Pancreas (tissue), 10 donors: ENCODE measurements around the gene PTPRG. TPM values are rescaled to one million over a fixed set of nuclear protein-coding genes. Genes with fewer than 3 reads are reported as not detected.

Experiments
- ATAC-seq, 4 donors: fragments of 200-7000 bp; cut with Tn5 transposase; one replicate each; pipeline versions ENCODE4 v1.8.0 to v1.9.1; 2020; ENCODE audit warnings: mild to moderate bottlenecking in 4 of 4, moderate library complexity in 4 of 4
- DNase-seq, 6 donors: peaks; one replicate each; pipeline ENCODE4 v3.0.0-alpha.2; 2020
- FAIRE-seq: peaks from 2 replicates; lab custom pipeline; 2012; peaks lifted over from hg19 to GRCh38; lab: Jason Lieb, UNC
- H3K27ac ChIP-seq, 4 donors: fragments of 200-600 bp; sonication (generic); 1 replicate in 3 of 4; 2 replicates in 1 of 4; pipeline versions ENCODE4 v1.5.0 to v1.8.0; 2020
- H3K27me3 ChIP-seq, 4 donors: fragments of 200-600 bp; one replicate each; pipeline ENCODE4 v1.8.0; 2021
- H3K36me3 ChIP-seq, 3 donors: fragments of 200-600 bp; sonication (generic) in 1 of 3; one replicate each; pipeline versions ENCODE4 v1.5.0 to v1.8.0; 2020 to 2021
- H3K4me1 ChIP-seq, 3 donors: fragments of 200-600 bp; one replicate each; pipeline ENCODE4 v1.8.0; 2021
- H3K4me3 ChIP-seq, 4 donors: fragments of 200-600 bp; sonication (generic) in 2 of 4; one replicate each; pipeline versions ENCODE4 v1.5.0 to v1.8.0; 2020 to 2021
- H3K9me3 ChIP-seq, 4 donors: fragments of 200-600 bp; one replicate each; pipeline ENCODE4 v1.8.0; 2021
- CTCF ChIP-seq, 4 donors: fragments of 200-600 bp; sonication (generic) in 3 of 4; IDR thresholded peaks; one replicate each; pipeline versions ENCODE4 v1.5.0 to v1.8.0; 2021; ENCODE audit warnings: antibody characterized with exemption in 4 of 4
- WGBS, 2 donors: extraction: QIAGEN DNeasy Blood & Tissue Kit; methylation state at CpG; one replicate each; pipeline ENCODE4 v1.1.7; 2013; 5-methylcytosine and 5-hydroxymethylcytosine counted together
- intact Hi-C, 3 donors: fragments of 100-400 bp; cut with DNase I; formaldehyde crosslinking; loops; one replicate each; pipeline versions ENCODE4 v1.11.1 to v1.14.2; 2022
- polyA plus RNA-seq, 2 donors: library from polyadenylated mRNA; stranded (reverse); fragments of 200-250 nt; gene quantifications; one replicate each; pipeline ENCODE4 v1.2.3, GENCODE V29; 2013
- total RNA-seq, 6 donors: library from RNA; stranded (reverse); fragmentation: NEBNext Ultra II Directional in 4 of 6; extraction: Animal tissue kit (Norgen Biotek cat#: 25700) in 4 of 6; gene quantifications; one replicate each; pipeline versions ENCODE4 v1.2.1 to v1.2.4, GENCODE V29; 2021 to 2023
- donor health status: healthy with polysubstance abuse.
- donor health status: DM: no; HTN: no; CAD: no; lungs with moderate emphysema.
- donor health status: DM: no; HTN: no; CAD: no.
- donor health status: control.
- donor health status: control.
- donor health status: Bipolar disorder and iron deficiency.
- donor health status: DM: yes; HTN: yes; CAD: no.
- donor health status: DM: no; HTN: no; CAD: no.
- donor health status: DM: no; HTN: no; CAD: no.
- donor health status: DM: yes; HTN: yes; CAD: no.

PTPRG gene
- total and polyA plus RNA-seq, 8 donors, result 2.8 to 20.5 (median 9.5) TPM

- TF ChIP-seq CTCF (IDR thresholded peaks at IDR 0.05), result no peak
- no peaks in the 10 kb centered on the region for H3K9me3 ChIP-seq
- ATAC-seq (no peak), FAIRE-seq (no peak), DNase-seq (no peak)
- no peak overlapping the region for H3K4me3 ChIP-seq
- no peaks in the 10 kb centered on the region for H3K27me3 ChIP-seq
- H3K36me3 ChIP-seq, result no peaks in the 10 kb centered on the region
- H3K27ac ChIP-seq, result no peak overlapping the region
- WGBS, 2 donors, result 85 to 94% methylated on average over 5 of the region's 5 CpGs
- no peaks in the 10 kb centered on the region for H3K4me1 ChIP-seq
- intact Hi-C loops, result no loop called here
Observed at GRCh38 chr3:62110443-62111225, 549.3 kb downstream of the PTPRG start.

GRCh38 chr3:62113092-62113491 lies 551.7 kb downstream of the PTPRG start:
- DNase-seq, result no peak
- H3K27me3 ChIP-seq, result no peaks in the 10 kb centered on the region
- no peaks in the 10 kb centered on the region for H3K36me3 ChIP-seq
- H3K9me3 ChIP-seq, result no peaks in the 10 kb centered on the region
- intact Hi-C loops, result no loop called here
- no peak for ATAC-seq
- no peak for FAIRE-seq
- no peak overlapping the region for H3K27ac ChIP-seq
- 86 to 95% methylated on average over 3 of the region's 3 CpGs for WGBS, 2 donors
- no peaks in the 10 kb centered on the region for H3K4me1 ChIP-seq
- no peak for TF ChIP-seq CTCF (IDR thresholded peaks at IDR 0.05)
- H3K4me3 ChIP-seq, result no peak overlapping the region

GRCh38 chr3:62114763-62115162 lies 553.4 kb downstream of the PTPRG start:
- H3K27ac ChIP-seq, result no peak overlapping the region
- intact Hi-C loops, result no loop called here
- ATAC-seq (no peak), DNase-seq (no peak), FAIRE-seq (no peak)
- H3K27me3 ChIP-seq, result no peaks in the 10 kb centered on the region
- WGBS, 2 donors, result 97 to 99% methylated on average over 1 of the region's 1 CpG
- H3K4me1 ChIP-seq, result no peaks in the 10 kb centered on the region
- no peak overlapping the region for H3K4me3 ChIP-seq
- no peak for TF ChIP-seq CTCF (IDR thresholded peaks at IDR 0.05)
- H3K36me3 ChIP-seq, result no peaks in the 10 kb centered on the region
- no peaks in the 10 kb centered on the region for H3K9me3 ChIP-seq

- Histone ChIP-seq H3K4me1 (no peaks in the 10 kb centered on the region), H3K27ac (no peak overlapping the region), H3K9me3 (no peaks in the 10 kb centered on the region), H3K4me3 (no peak overlapping the region), H3K27me3 (no peaks in the 10 kb centered on the region), H3K36me3 (no peaks in the 10 kb centered on the region)
- DNase-seq (no peak), ATAC-seq (no peak), FAIRE-seq (no peak)
- intact Hi-C loops, result no loop called here
- no peak for TF ChIP-seq CTCF (IDR thresholded peaks at IDR 0.05)
- WGBS, 2 donors, result 73 to 85% methylated on average over 3 of the region's 3 CpGs
Observed at GRCh38 chr3:62117903-62118548, 556.7 kb downstream of the PTPRG start.

- peak in 1 of 4 donors; percentile 23 for ATAC-seq
Observed at GRCh38 chr3:62119139-62119538, 557.8 kb downstream of the PTPRG start.

More at GRCh38 chr3:62119139-62119538, 557.8 kb downstream of the PTPRG start:
- no peak for TF ChIP-seq CTCF (IDR thresholded peaks at IDR 0.05)
- no peaks in the 10 kb centered on the region for H3K27me3 ChIP-seq
- no peak for FAIRE-seq
- H3K36me3 ChIP-seq, result no peaks in the 10 kb centered on the region
- H3K9me3 ChIP-seq, result no peaks in the 10 kb centered on the region
- intact Hi-C loops, result no loop called here
- no peak overlapping the region for H3K4me3 ChIP-seq
- WGBS, 2 donors, result 92 to 97% methylated on average over 4 of the region's 4 CpGs
- no peak overlapping the region for H3K27ac ChIP-seq
- H3K4me1 ChIP-seq, result no peaks in the 10 kb centered on the region
- no peak for DNase-seq
